ACC112 (cell line): ENCODE measurements around the gene ZNF695.
"Not testable (repeated sequence)": the region's sequence is repeated elsewhere in the genome, so short reads cannot be mapped to it uniquely, and the experiment has no call there.

Experiments used
- H2AFZ ChIP-seq: fragments of 200-600 bp; sonication (generic); one replicate; pipeline ENCODE4 v1.6.0; 2017; ENCODE audit warnings: antibody characterized with exemption, low read length; ENCODE audit not compliant: unreplicated experiment
- H3K27ac ChIP-seq: fragments of 200-600 bp; sonication (generic); 2 replicates; pipeline ENCODE4 v1.5.1; 2014; ENCODE audit warnings: low read depth, mild to moderate bottlenecking, antibody characterized with exemption, low read length, moderate library complexity
- H3K27me3 ChIP-seq: fragments of 200-600 bp; sonication (generic); 2 replicates; pipeline ENCODE4 v1.6.1; 2014; ENCODE audit warnings: mild to moderate bottlenecking, antibody characterized with exemption, low read length, moderate library complexity, mixed read lengths; ENCODE audit not compliant: insufficient read depth
- H3K36me3 ChIP-seq: fragments of 200-600 bp; sonication (generic); 2 replicates; pipeline ENCODE4 v1.6.1; 2016; ENCODE audit warnings: mild to moderate bottlenecking, antibody characterized with exemption, low read length, moderate library complexity, mixed read lengths; ENCODE audit not compliant: insufficient read depth
- H3K4me1 ChIP-seq: fragments of 200-600 bp; sonication (generic); one replicate; pipeline ENCODE4 v1.6.1; 2016; ENCODE audit warnings: low read length, mixed read lengths; ENCODE audit not compliant: insufficient read depth, unreplicated experiment, control insufficient read depth
- H3K4me3 ChIP-seq: fragments of 200-600 bp; sonication (generic); 2 replicates; pipeline ENCODE4 v1.5.1; 2014; ENCODE audit warnings: mild to moderate bottlenecking, low read depth, low read length
- H3K79me2 ChIP-seq: fragments of 200-600 bp; sonication (generic); one replicate; pipeline ENCODE4 v1.6.0; 2016; ENCODE audit warnings: low read length; ENCODE audit not compliant: control insufficient read depth, unreplicated experiment, insufficient read depth

Gene ZNF695

DNA sequence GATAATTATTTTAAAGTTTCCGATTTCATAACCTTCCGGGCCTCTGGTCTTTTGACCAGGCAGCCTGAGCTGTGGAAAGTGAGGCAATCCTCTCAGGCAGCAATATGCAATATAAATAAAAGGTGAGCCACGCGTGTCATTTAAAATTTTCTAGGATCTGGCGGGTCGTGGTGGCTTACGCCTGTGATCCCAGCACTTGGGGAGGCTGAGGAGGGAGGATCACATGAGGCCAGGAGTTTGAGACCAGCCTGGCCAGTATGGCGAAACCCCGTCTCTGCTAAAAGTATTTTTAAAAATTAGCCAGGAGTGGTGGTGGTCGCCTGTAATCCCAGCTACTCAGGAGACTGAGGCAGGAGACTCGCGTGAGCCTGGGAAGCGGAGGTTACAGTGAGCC, 546 bp upstream of the ZNF695 start:
- H3K27ac ChIP-seq: no peak overlapping the region
- peaks cover 15% of the 10 kb centered on the region for H3K36me3 ChIP-seq
- H3K27me3 ChIP-seq: no peaks in the 10 kb centered on the region
- peak overlapping the region; percentile 21 for H2AFZ ChIP-seq
- H3K4me3 ChIP-seq: peak overlapping the region; percentile 96
- H3K79me2 ChIP-seq: peaks cover 22% of the 10 kb centered on the region
- peaks cover 4% of the 10 kb centered on the region for H3K4me1 ChIP-seq

DNA sequence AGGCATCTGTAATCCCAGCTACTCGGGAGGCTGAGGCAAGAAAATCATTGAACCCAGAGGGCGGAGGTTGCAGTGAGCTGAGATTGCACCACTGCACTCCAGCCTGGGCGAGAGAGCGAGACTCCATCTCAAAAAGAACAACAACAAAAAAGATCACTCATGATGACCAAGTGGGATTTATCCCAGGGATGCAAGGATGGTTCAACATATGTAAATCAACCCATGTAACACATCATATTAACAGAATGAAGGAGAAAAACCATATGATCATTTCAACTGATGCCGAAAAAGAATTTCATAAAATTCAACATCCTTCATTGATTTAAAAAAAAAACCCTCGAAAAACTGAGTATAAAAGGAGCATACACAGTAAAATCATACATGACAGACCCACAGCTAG, 3.8 kb downstream of the ZNF695 start:
- peaks cover 28% of the 10 kb centered on the region for H3K36me3 ChIP-seq
- not testable (repeated sequence) for H3K4me3 ChIP-seq, H3K4me1 ChIP-seq, H3K27ac ChIP-seq, H3K27me3 ChIP-seq, H2AFZ ChIP-seq
- H3K79me2 ChIP-seq: peaks cover 49% of the 10 kb centered on the region

GRCh38 chr1:246989901-246990300, 18.0 kb downstream of the ZNF695 start:
- no peaks in the 10 kb centered on the region for H3K27me3 ChIP-seq
- no peak overlapping the region for H3K4me3 ChIP-seq
- peaks cover 57% of the 10 kb centered on the region for H3K36me3 ChIP-seq
- no peak overlapping the region for H3K27ac ChIP-seq
- H3K79me2 ChIP-seq: no peaks in the 10 kb centered on the region
- H3K4me1 ChIP-seq: no peaks in the 10 kb centered on the region
- no peak overlapping the region for H2AFZ ChIP-seq

GRCh38 chr1:246988316-246988715, 19.5 kb downstream of the ZNF695 start:
- H3K36me3 ChIP-seq: peaks cover 66% of the 10 kb centered on the region
- H3K4me3 ChIP-seq: no peak overlapping the region
- H3K27me3 ChIP-seq: no peaks in the 10 kb centered on the region
- H3K79me2 ChIP-seq: no peaks in the 10 kb centered on the region
- no peak overlapping the region for H2AFZ ChIP-seq
- no peak overlapping the region for H3K27ac ChIP-seq
- no peaks in the 10 kb centered on the region for H3K4me1 ChIP-seq

- H2AFZ ChIP-seq: no peak overlapping the region
- no peak overlapping the region for H3K27ac ChIP-seq
- H3K27me3 ChIP-seq: no peaks in the 10 kb centered on the region
- peaks cover 67% of the 10 kb centered on the region for H3K36me3 ChIP-seq
- H3K79me2 ChIP-seq: no peaks in the 10 kb centered on the region
- H3K4me1 ChIP-seq: no peaks in the 10 kb centered on the region
- no peak overlapping the region for H3K4me3 ChIP-seq
These were observed 20.7 kb downstream of the ZNF695 start for GRCh38 chr1:246987083-246987690.

- no peaks in the 10 kb centered on the region for H3K4me1 ChIP-seq
- H3K79me2 ChIP-seq: no peaks in the 10 kb centered on the region
- peaks cover 32% of the 10 kb centered on the region for H3K36me3 ChIP-seq
- H3K4me3 ChIP-seq: no peak overlapping the region
- H2AFZ ChIP-seq: no peak overlapping the region
- no peak overlapping the region for H3K27ac ChIP-seq
- no peaks in the 10 kb centered on the region for H3K27me3 ChIP-seq
These were observed 29.1 kb downstream of the ZNF695 start for GRCh38 chr1:246978785-246979184.

DNA sequence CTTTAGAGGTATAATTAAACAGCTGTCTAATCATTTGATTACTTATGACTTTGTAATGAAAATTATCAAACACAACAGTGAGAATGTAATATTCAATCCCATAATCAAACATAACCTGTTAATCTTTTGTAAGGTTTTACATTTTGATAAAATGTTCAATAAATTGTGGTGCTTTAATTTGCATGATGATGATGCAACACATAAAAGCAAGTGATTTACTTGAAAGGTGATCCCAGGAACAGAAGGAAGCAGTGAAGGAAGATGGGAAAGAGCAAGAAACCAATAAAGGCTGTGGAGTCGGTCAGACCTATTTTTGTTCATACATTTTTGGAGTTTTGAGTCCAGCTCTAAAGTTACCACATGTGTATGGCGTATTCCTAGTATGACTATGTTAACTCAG, 29.6 kb downstream of the ZNF695 start:
- no peak overlapping the region for H3K4me3 ChIP-seq

DNA sequence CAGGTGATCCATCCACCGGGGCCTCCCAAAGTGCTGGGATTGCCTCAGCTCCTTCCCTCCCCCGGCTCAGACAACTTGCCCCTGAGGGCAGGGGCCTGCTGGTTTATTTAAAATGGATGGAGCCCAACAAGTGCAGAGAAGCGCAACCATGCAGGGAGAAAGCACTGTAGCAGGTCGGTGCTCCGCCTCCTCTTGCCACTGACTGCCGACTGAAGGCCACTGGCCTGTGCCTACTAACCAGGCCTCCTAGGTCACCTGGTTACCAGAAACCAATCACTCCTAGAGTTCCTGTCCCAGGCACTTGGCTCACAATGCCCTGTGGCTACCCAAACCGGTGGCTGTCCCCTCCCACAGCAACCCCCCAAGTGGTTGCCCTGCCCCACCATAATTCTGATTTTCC, 35.9 kb downstream of the ZNF695 start:
- Histone ChIP-seq H3K4me3 (no peak overlapping the region), H2AFZ (no peak overlapping the region), H3K4me1 (no peaks in the 10 kb centered on the region), H3K27ac (no peak overlapping the region), H3K27me3 (no peaks in the 10 kb centered on the region), H3K36me3 (no peaks in the 10 kb centered on the region), H3K79me2 (no peaks in the 10 kb centered on the region)

More for the DNA sequence above, 29.6 kb downstream of the ZNF695 start:
- H3K27me3 ChIP-seq: no peaks in the 10 kb centered on the region
- H3K27ac ChIP-seq: no peak overlapping the region
- no peaks in the 10 kb centered on the region for H3K4me1 ChIP-seq
- no peak overlapping the region for H2AFZ ChIP-seq
- peaks cover 30% of the 10 kb centered on the region for H3K36me3 ChIP-seq
- no peaks in the 10 kb centered on the region for H3K79me2 ChIP-seq

DNA sequence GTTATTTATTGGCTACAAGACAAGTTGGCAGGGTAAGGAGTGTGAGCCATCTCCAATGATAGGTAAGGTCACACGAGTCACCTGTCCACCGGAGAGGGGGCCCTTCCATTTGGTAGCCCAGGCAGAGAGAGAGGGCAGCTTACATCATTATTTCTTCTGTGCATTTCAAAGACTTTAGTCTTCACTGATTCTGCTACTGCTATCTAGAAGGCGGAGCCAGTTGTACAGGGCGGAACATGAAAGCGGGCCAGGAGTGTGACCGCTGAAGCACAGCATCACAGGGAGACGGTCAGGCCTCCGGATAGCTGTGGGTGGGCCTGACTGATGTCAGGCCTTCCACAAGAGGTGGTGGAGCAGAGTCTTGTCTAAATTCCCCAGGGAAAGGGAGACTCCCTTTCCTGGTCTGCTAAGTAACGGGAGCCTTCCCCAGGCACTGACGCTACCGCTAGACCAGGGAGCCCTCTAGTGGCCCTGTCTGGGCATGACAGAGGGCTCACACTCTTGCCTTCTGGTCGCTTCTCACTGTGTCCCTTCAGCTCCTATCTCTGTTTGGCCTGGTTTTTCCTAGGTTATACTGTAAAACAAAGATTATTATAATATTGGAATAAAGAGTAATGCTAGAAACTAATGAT, 36.7 kb downstream of the ZNF695 start:
- Histone ChIP-seq H3K79me2 (no peaks in the 10 kb centered on the region), H3K4me3 (no peak overlapping the region), H3K27me3 (no peaks in the 10 kb centered on the region), H3K27ac (no peak overlapping the region), H2AFZ (no peak overlapping the region), H3K36me3 (no peaks in the 10 kb centered on the region), H3K4me1 (no peaks in the 10 kb centered on the region)

GRCh38 chr1:246969621-246970020, 38.2 kb downstream of the ZNF695 start:
- no peaks in the 10 kb centered on the region for H3K4me1 ChIP-seq
- no peaks in the 10 kb centered on the region for H3K79me2 ChIP-seq
- no peaks in the 10 kb centered on the region for H3K36me3 ChIP-seq
- H3K27ac ChIP-seq: no peak overlapping the region
- no peaks in the 10 kb centered on the region for H3K27me3 ChIP-seq
- no peak overlapping the region for H3K4me3 ChIP-seq
- H2AFZ ChIP-seq: no peak overlapping the region

DNA sequence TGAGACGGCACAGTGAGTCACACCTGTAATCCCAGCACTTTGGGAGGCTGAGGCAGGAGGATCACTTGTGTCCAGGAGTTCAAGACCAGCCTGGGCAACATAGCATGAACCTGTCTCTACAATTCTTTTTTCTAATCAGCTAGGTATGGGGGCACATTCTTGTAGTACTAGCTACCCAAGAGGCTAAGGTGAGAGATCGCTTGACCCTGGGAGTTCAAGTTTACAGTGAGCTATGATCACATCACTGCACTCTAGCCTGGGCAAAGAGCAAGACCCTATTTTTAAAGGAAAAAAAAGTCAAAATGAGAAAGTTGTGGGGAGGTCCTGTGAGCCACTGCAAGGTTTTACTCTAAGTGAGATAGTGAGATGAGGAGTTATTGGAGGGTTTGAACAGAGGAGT, 41.4 kb downstream of the ZNF695 start:
- Histone ChIP-seq H2AFZ (no peak overlapping the region), H3K27me3 (no peaks in the 10 kb centered on the region), H3K4me3 (no peak overlapping the region), H3K79me2 (no peaks in the 10 kb centered on the region), H3K27ac (no peak overlapping the region), H3K36me3 (no peaks in the 10 kb centered on the region), H3K4me1 (peaks cover 5% of the 10 kb centered on the region)
